Measurements from ENCODE around the gene SLC25A42.

- TF ChIP-seq CTCF (IDR thresholded peaks at IDR 0.05; ENCODE audit: extremely low read depth in 1 of 2, insufficient read depth in 1 of 2, low read depth in 1 of 2, low read length in 2 of 2) (no peak), POLR2A (IDR thresholded peaks at IDR 0.05; ENCODE audit: low read depth, low read length) (no peak), MAX (IDR thresholded peaks at IDR 0.05; ENCODE audit: insufficient read depth, insufficient read length) (no peak), POLR2AphosphoS5 (IDR thresholded peaks at IDR 0.05; ENCODE audit: insufficient read depth, low read depth, low read length) (no peak), MYC (IDR thresholded peaks at IDR 0.05; ENCODE audit: low read depth, low read length) (no peak)
These were observed 7.0 kb upstream of the SLC25A42 start for GRCh38 chr19:19056636-19057275.
